Measurements from ENCODE around the gene TSEN54.

The TSEN54 gene

DNA sequence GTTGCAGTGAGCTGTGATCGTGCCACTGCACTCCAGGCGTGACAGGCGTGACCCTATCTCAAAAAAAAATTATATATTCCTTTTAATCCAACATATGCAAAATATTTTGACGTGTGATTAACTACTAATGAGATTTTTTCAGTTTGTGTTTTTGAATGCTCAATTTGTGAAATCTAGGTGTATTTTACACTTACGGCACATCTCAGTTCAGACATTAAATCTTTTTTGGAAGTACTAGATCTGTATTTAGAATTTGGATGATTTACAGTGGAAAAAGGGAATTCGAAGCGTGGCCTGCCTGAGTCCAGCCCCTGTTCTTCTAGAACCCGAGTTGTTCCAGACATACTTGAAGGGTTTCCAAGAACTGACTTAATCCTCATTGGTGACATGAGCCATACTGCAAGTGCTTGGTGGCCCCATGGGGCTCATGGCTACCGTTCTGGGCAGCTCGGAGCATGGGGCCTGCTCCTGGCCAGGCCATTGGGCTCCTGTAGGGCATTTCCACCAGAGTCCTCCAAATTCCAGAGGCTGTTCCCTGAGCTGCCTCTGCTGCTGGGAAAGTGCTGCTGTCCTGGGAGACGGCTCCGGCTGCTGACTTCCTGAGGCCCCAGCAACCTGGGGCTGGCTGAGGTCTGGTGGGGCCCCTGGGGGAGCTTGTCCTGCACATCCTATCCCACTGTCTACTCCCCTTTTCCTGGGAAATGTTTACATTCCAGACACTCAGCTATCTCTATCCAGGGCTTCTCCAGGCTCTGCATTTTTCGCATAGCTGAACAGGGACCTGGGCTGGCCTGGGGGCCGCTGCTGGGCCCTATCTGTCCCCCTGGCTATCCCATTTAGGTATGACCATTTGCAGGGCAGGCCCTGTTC is 36.3 kb downstream of the TSEN54 start:
- Histone ChIP-seq H3K36me3 (ENCODE audit: insufficient read depth, low read length) (no peaks in the 10 kb centered on the region), H3K4me3 (ENCODE audit: low read length) (no peak overlapping the region), H2AFZ (ENCODE audit: low read depth, low read length) (no peak overlapping the region), H3K27me3 (ENCODE audit: insufficient read depth, low read length) (peaks cover 15% of the 10 kb centered on the region), H3K9me3 (ENCODE audit: low read length) (peaks cover 2% of the 10 kb centered on the region), H3K4me1 (ENCODE audit: insufficient read depth, low read length) (peaks cover 7% of the 10 kb centered on the region)

DNA sequence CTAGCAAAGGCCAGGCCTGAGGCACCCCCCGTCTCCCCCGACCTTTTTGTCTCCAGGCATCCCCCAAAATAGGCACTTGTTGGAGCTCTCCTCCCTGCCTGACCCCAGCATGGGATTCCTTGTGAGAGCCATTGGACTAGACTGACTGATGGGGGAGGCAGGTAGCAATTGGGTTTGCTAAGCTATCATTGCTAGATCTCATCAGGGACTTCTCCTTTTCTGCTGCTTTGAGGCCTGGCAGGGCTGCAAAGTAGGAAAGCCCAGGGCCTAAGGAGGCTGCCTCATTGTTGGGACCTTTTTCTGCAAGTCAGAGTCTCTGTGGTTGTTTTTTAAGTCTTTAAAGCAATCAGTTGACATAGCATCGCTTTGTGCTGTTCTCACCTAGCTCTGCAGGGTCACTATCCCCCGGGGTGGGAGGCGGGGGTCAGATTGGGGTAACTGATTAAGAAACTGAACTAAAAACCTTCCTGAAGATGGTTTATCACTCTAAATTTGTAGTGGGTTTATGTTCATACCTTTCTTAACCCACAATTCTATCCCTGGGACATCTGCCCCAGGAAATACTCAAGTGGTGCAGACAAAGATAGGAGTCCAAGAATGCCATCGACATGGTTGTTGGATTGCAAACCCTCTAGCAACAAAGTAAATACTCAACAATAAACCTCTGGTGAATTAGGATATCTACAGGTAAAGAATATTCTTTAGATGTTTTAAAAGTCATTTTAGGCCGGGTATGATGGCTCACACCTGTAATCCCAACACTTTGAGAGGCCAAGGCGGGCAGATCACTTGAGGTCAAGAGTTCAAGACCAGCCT is 37.2 kb downstream of the TSEN54 start:
- peaks cover 7% of the 10 kb centered on the region for H3K4me1 ChIP-seq (ENCODE audit: insufficient read depth, low read length)
- no peak overlapping the region for H2AFZ ChIP-seq (ENCODE audit: low read depth, low read length)
- H3K9me3 ChIP-seq (ENCODE audit: low read length) = peaks cover 2% of the 10 kb centered on the region

DNA sequence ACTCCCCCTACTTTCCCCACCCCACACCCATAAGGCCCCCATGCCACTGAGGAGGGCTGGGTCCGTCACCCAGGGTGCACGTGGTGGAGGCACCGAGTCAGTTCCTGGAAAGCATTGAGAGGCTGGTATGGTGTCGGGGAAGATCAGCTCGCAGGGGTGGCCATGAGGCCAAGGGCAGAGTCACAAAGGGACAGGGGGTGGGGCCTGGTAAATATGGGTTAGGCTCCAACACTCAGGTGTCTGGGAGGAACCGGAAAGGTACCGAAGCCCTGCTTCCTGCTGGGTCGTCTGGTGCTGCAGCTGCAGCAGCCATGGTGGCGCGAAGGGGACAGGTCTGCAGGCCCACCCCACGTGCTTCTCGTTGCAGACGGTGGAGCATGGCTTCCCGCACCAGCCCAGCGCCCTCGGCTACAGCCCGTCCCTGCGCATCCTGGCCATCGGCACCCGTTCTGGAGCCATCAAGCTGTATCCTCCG is 39.4 kb downstream of the TSEN54 start:
- H2AFZ ChIP-seq (ENCODE audit: low read depth, low read length) = no peak overlapping the region
- peaks cover 15% of the 10 kb centered on the region for H3K27me3 ChIP-seq (ENCODE audit: insufficient read depth, low read length)

More for the DNA sequence above, 37.2 kb downstream of the TSEN54 start:
- peaks cover 15% of the 10 kb centered on the region for H3K27me3 ChIP-seq (ENCODE audit: insufficient read depth, low read length)
- no peaks in the 10 kb centered on the region for H3K36me3 ChIP-seq (ENCODE audit: insufficient read depth, low read length)
- H3K4me3 ChIP-seq (ENCODE audit: low read length) = no peak overlapping the region

DNA sequence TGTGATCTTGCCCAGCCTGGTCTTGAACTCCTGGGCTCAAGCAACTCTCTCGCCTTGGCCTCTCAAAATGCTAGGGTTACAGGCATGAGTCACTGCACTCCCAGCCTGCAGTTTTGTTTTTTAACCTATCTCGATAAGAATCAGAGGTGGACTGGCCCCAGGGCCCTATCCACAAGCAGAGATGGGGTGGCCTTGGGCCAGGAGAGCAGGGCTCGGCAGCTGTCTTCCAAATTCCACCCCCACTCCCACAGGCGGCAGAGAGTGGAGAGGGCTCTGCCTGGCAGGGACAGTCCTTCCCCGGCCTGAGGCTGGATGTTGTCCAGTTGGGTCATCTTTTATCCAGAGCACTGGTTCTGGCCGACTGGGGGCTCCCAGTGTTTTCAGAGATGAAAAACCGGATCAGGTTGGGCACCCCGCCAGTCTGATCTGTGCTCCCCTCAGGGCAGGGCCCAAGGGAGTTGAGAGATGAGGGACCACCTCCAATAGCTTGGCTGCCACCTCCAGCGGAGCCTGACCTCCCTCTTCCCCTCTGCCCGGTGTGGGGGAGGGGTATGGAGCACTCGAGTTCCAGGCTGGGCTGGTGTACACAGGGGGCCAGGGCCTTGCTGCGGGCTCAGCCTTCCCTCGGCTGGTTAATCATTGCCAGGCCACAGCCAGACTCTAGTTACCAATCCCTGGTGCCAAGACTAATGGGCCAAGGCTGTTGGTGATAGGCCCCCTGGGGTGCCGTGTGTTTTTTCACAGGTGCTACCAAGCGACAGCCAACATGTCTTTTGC is 40.9 kb downstream of the TSEN54 start:
- Histone ChIP-seq H3K4me3 (ENCODE audit: low read length) (no peak overlapping the region), H3K36me3 (ENCODE audit: insufficient read depth, low read length) (no peaks in the 10 kb centered on the region), H3K27me3 (ENCODE audit: insufficient read depth, low read length) (peaks cover 10% of the 10 kb centered on the region), H3K9me3 (ENCODE audit: low read length) (peaks cover 2% of the 10 kb centered on the region), H3K4me1 (ENCODE audit: insufficient read depth, low read length) (peaks cover 7% of the 10 kb centered on the region), H2AFZ (ENCODE audit: low read depth, low read length) (no peak overlapping the region)

More for the DNA sequence above, 39.4 kb downstream of the TSEN54 start:
- peaks cover 2% of the 10 kb centered on the region for H3K9me3 ChIP-seq (ENCODE audit: low read length)
- H3K4me3 ChIP-seq (ENCODE audit: low read length) = no peak overlapping the region
- no peaks in the 10 kb centered on the region for H3K36me3 ChIP-seq (ENCODE audit: insufficient read depth, low read length)
- peaks cover 7% of the 10 kb centered on the region for H3K4me1 ChIP-seq (ENCODE audit: insufficient read depth, low read length)

DNA sequence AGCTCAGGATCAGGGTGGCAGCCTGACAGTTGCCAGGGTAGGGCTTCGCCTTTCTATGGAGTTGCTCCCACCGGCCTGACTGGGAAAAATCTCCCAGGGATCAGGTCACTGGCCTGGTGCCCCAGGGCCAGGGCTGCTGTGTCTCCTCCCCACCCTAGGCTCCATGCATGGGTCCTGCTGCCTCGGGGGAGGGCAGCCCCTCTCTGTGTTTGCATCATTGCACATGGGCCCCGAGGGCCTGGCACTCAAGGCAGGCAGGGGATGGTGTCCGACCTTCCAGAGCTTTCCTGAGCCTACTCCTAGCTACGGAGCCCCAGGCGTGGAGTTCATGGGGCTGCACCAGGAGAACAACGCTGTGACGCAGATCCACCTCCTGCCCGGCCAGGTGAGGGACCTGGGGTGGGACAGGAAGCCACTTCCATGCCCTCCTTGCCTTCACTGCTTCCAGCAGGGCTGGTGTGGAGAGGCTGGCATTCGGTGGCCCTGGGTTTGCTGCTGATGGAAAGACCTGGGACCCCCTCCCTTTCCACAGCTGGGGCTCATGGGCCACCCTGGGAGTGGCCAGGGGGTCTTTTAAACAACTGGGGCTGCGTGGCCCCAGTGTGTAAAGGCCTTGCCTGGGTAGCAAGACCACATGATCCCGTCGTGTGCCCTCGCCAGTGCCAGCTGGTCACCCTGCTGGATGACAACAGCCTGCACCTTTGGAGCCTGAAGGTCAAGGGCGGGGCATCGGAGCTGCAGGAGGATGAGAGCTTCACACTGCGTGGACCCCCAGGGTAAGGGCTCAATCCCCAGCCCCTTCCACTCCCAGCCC is 41.7 kb downstream of the TSEN54 start:
- no peak overlapping the region for H3K4me3 ChIP-seq (ENCODE audit: low read length)
- no peak overlapping the region for H2AFZ ChIP-seq (ENCODE audit: low read depth, low read length)
- H3K9me3 ChIP-seq (ENCODE audit: low read length) = peaks cover 2% of the 10 kb centered on the region
- no peaks in the 10 kb centered on the region for H3K36me3 ChIP-seq (ENCODE audit: insufficient read depth, low read length)
- peaks cover 10% of the 10 kb centered on the region for H3K27me3 ChIP-seq (ENCODE audit: insufficient read depth, low read length)
- H3K4me1 ChIP-seq (ENCODE audit: insufficient read depth, low read length) = peaks cover 2% of the 10 kb centered on the region

DNA sequence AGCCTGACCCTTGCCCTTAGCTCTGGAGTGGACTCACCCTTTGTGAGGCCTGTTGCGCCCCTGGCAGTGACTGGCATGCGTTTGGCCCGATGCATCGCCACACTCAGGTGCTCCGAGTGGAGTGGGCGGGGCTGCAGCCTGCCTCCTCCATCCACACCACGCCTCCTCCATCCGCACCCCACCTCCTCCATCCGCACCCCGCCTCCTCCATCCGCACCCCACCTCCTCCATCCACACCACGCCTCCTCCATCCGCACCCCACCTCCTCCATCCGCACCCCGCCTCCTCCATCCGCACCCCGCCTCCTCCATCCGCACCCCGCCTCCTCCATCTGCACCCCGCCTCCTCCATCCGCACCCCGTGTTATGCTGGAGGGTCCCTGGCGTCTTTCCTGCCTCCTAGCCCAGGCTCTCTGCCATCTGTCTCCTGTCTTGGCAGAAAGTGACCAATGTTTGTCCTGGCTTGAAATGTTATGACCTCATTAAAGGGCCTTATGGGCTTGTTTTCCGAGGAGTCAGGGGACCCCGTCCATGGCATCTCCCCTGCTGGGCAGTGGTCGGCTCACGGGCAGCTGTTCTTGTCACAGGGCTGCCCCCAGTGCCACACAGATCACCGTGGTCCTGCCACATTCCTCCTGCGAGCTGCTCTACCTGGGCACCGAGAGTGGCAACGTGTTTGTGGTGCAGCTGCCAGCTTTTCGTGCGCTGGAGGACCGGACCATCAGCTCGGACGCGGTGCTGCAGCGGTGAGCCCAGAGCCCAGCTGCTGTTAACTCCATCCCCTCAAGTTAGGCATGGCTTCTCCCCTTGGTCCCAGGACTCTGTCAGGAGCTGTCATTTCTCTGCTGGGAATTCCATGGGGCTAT is 42.6 kb downstream of the TSEN54 start:
- Histone ChIP-seq H3K36me3 (ENCODE audit: insufficient read depth, low read length) (no peaks in the 10 kb centered on the region), H3K4me1 (ENCODE audit: insufficient read depth, low read length) (no peaks in the 10 kb centered on the region), H3K9me3 (ENCODE audit: low read length) (peaks cover 2% of the 10 kb centered on the region), H2AFZ (ENCODE audit: low read depth, low read length) (no peak overlapping the region), H3K27me3 (ENCODE audit: insufficient read depth, low read length) (peaks cover 10% of the 10 kb centered on the region), H3K4me3 (ENCODE audit: low read length) (no peak overlapping the region)

DNA sequence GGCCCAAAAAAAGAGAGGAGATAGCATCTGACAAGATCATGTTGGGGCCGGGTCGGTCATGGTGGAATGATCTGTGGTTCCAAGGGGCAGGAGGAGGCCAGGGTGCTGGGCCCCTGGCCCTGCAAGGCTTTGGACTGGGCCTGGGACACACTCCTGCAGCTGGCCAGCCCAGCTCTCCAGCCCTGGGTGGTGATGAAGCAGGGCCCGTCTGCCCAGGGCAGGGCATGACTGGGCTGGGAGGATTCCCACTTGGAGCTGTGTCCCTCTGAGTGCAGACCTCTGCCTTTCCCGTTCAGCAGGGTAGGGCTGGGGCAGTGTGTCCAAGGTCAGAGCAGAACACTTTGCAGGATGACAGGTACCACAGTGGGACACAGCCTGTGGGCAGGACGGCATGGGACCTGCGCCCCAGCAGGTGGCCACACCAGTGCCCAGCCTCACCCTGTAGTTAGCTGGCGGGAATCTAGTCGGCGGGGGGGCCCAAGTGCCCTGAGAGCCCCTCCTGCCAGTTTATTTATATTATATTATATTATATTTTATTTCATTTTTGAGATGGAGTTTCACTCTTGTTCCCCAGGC is 43.7 kb downstream of the TSEN54 start:
- Histone ChIP-seq H3K36me3 (ENCODE audit: insufficient read depth, low read length) (no peaks in the 10 kb centered on the region), H3K4me1 (ENCODE audit: insufficient read depth, low read length) (no peaks in the 10 kb centered on the region), H3K9me3 (ENCODE audit: low read length) (peaks cover 2% of the 10 kb centered on the region), H2AFZ (ENCODE audit: low read depth, low read length) (no peak overlapping the region), H3K27me3 (ENCODE audit: insufficient read depth, low read length) (peaks cover 13% of the 10 kb centered on the region), H3K4me3 (ENCODE audit: low read length) (no peak overlapping the region)

DNA sequence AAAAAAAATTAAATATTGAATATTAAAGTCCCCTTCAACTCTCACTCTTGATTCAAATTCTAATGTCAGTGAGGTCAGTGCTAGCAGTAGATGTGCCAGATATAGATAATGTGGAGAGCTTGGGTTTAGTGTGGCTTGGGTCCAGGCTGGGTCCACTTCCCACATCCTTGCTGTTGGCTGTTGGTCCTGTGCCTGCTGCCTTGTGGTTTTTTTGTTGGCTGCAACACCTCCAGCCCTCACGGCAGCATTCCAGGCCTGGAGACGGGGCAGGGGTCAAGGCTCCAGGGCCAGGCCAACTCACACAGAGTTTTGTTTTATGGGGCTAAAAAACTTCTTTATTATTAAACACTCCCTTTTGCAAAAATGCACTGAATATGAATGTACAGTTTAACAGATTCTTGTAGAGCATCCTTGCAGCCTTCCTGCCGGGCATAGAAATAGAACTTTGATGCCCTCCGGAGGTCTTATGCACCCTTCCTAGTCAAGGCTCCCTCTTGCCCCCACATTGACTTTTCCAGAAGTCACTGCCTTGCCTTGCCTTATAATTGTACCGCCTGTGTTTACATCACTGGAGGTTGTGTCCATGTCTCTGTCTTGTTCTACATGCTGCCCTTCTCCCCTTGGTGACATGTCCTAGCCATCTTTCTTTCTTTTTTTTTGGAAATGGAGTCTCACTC is 45.7 kb downstream of the TSEN54 start:
- H3K9me3 ChIP-seq (ENCODE audit: low read length) = no peaks in the 10 kb centered on the region
- H2AFZ ChIP-seq (ENCODE audit: low read depth, low read length) = no peak overlapping the region
- H3K4me3 ChIP-seq (ENCODE audit: low read length) = no peak overlapping the region
- peaks cover 13% of the 10 kb centered on the region for H3K27me3 ChIP-seq (ENCODE audit: insufficient read depth, low read length)
- H3K36me3 ChIP-seq (ENCODE audit: insufficient read depth, low read length) = no peaks in the 10 kb centered on the region
- peaks cover 6% of the 10 kb centered on the region for H3K4me1 ChIP-seq (ENCODE audit: insufficient read depth, low read length)

DNA sequence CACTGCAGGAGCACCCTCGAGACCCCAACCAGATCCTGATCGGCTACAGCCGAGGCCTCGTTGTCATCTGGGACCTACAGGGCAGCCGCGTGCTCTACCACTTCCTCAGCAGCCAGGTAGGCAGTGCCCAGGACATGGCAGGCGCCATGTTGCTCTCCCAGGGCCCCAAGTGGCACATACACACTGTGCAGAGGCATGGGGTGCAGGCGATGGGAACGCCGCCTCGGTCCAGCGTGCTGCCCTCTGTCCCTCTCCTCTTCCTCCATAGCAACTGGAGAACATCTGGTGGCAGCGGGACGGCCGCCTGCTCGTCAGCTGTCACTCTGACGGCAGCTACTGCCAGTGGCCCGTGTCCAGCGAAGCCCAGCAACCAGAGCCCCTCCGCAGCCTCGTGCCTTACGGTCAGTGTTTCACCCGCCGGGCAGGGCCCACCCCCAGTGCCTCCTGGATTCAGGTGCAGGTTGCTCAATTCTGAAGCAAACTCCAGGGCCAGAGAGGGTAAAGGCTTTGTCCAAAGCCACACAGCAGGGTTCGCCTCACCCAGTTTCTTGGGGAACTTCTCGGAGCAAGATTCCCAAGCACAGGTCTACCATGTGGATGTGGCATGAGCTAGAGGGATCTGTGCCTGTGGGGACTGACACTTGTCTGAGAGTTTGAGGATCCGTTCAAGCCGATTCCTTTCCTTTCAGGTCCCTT is 46.9 kb downstream of the TSEN54 start:
- peaks cover 13% of the 10 kb centered on the region for H3K27me3 ChIP-seq (ENCODE audit: insufficient read depth, low read length)
- H3K9me3 ChIP-seq (ENCODE audit: low read length) = no peaks in the 10 kb centered on the region
- no peak overlapping the region for H3K4me3 ChIP-seq (ENCODE audit: low read length)
- H3K4me1 ChIP-seq (ENCODE audit: insufficient read depth, low read length) = peaks cover 6% of the 10 kb centered on the region
- no peak overlapping the region for H2AFZ ChIP-seq (ENCODE audit: low read depth, low read length)
- no peaks in the 10 kb centered on the region for H3K36me3 ChIP-seq (ENCODE audit: insufficient read depth, low read length)

DNA sequence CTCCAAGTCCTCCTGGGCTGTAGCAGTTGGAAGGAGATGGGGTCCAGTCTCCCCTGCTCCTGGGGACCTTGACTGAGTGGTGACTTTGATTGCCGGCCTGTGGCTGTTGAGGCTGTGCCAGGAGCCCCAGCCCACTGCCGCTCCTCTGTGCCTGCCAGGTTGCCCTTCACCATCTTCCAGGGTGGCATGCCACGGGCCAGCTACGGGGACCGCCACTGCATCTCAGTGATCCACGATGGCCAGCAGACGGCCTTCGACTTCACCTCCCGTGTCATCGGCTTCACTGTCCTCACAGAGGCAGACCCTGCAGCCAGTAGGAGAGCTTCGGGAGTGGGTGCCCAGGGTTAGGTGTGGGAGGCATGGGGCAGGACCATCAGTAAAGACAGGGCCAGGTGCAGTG is 47.9 kb downstream of the TSEN54 start:
- Histone ChIP-seq H3K4me1 (ENCODE audit: insufficient read depth, low read length) (peaks cover 6% of the 10 kb centered on the region), H3K4me3 (ENCODE audit: low read length) (no peak overlapping the region), H3K9me3 (ENCODE audit: low read length) (no peaks in the 10 kb centered on the region), H3K36me3 (ENCODE audit: insufficient read depth, low read length) (no peaks in the 10 kb centered on the region), H2AFZ (ENCODE audit: low read depth, low read length) (no peak overlapping the region), H3K27me3 (ENCODE audit: insufficient read depth, low read length) (peaks cover 9% of the 10 kb centered on the region)
